Ovary (tissue), 3 donors: ENCODE data around the gene CADPS.

Experiments used
- EP300 ChIP-seq: sonication (generic); formaldehyde crosslinking; IDR thresholded peaks from one replicate; pipeline ENCODE4 v1.6.1; 2017; ENCODE audit warnings: antibody characterized with exemption
- POLR2A ChIP-seq: fragments of 450-650 bp; IDR thresholded peaks from one replicate; pipeline ENCODE4 v1.6.1; 2017; ENCODE audit warnings: antibody characterized with exemption, mild to moderate bottlenecking, moderate library complexity
- TF ChIP-seq, protein P1 (sequence below), 3 donors: fragments of 450-650 bp in 2 of 3; fragments of 200-600 bp in 1 of 3; IDR thresholded peaks; one replicate each; pipeline versions ENCODE4 v1.5.1 to v1.8.0; 2016 to 2022; ENCODE audit warnings: antibody characterized with exemption in 3 of 3, mild to moderate bottlenecking in 1 of 3
- donor health status: DM: no; HTN: no; CAD: no.

DNA sequence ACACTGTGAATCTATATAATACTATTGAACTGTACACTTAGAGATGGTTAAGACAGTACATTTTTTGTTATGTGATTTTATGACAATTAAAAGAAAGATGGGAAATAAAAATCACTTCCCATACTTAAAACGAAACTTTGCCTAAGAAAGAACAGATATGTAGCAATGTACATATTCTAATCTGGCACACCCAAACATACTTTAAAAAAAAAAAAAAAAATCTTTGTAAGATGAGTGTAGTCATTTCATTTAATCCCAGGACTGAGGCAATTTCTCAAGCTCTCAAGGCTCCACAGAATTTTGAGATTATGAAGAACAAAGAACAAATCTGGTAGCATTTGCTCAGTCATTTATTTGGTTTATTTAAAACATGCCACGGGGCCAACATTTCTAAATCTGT, 461.5 kb downstream of the CADPS start:
- TF ChIP-seq, protein P1, sequence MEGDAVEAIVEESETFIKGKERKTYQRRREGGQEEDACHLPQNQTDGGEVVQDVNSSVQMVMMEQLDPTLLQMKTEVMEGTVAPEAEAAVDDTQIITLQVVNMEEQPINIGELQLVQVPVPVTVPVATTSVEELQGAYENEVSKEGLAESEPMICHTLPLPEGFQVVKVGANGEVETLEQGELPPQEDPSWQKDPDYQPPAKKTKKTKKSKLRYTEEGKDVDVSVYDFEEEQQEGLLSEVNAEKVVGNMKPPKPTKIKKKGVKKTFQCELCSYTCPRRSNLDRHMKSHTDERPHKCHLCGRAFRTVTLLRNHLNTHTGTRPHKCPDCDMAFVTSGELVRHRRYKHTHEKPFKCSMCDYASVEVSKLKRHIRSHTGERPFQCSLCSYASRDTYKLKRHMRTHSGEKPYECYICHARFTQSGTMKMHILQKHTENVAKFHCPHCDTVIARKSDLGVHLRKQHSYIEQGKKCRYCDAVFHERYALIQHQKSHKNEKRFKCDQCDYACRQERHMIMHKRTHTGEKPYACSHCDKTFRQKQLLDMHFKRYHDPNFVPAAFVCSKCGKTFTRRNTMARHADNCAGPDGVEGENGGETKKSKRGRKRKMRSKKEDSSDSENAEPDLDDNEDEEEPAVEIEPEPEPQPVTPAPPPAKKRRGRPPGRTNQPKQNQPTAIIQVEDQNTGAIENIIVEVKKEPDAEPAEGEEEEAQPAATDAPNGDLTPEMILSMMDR (IDR thresholded peaks at IDR 0.05) = no peak
- TF ChIP-seq POLR2A = no peak
- no peak for TF ChIP-seq EP300
